Muscle of back (tissue), 11 donors: ENCODE results near the gene AGO3. TPM values are rescaled to one million over a fixed set of nuclear protein-coding genes. Genes with fewer than 3 reads are reported as not detected.
"Not testable (repeated sequence)": the region's sequence is repeated elsewhere in the genome, so short reads cannot be mapped to it uniquely, and the experiment has no call there.

Source experiments
- DNase-seq, 3 donors: peaks; one replicate each; pipeline versions ENCODE4 v3.0.0 to v3.0.0-alpha.2; 2013
- polyA plus RNA-seq, 10 donors: library from polyadenylated mRNA; unstranded; fragments of 120-200 nt; gene quantifications; one replicate each; pipeline ENCODE4 v1.2.1, GENCODE V29; 2013; ENCODE audit not compliant: insufficient read length in 10 of 10

Gene AGO3
- polyA plus RNA-seq, 10 donors: 8.0 to 13.9 (median 10.7) TPM

DNA sequence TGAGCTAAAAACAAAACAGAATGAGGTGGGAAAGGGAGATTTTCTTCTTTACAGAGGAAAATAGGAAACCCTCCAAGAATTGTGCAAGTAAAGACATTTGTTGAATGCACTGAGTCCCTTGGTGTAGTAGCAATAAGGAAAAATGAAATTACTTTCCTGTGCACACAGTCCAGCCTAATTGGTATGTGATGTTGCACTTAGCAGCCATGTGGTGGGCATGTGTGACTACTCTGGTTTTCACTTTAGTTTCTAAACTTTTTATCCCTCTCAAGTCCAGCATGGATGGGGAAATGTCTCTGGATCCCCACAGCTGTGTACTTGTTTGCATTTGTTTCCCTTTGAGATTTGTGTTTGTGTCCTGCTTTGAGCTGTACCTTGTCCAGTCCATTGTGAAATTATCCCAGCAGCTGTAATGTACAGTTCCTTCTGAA lies 7.1 kb upstream of the AGO3 start:
- DNase-seq: peak; percentile 10 to 72 (median 19)

DNA sequence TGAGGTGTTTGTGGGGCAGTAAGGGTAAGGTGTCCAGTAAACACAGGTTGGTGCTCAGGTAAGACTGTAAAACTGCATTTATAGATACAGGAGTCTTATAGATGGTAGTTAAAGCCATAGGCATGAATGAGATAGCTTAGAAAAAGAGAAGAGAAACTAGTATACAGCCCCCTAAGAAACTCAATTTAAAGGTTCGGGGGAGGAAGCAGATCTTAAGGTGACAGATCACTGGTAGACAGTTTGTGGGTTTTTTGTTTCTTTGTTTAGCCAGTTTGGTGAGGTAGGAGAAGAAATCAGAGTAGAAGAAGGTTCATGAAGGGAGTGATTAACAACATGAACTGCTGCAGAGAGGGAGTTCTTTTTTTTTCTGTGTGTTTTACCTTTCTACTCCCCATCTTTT lies 6.1 kb upstream of the AGO3 start:
- no peak for DNase-seq

DNA sequence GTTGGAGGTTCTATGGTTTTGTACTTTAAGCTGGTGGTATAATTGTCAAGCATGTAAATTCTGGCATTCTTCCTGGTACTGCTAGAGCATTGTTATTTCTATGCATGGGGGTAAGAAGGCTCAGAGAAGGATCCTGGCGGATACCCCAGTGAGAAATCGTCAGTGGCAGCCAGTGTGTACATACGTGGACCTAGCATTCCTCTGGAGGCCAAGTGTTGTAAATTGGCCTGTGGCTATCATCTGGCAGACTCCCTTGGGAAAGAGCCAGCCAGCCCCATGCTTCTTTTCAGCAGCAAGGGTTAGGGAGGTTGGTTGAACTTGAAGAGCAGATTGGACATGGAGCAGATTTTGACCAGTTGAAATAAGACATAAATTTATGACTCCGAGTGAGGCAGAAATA lies 5.2 kb upstream of the AGO3 start:
- DNase-seq: no peak

DNA sequence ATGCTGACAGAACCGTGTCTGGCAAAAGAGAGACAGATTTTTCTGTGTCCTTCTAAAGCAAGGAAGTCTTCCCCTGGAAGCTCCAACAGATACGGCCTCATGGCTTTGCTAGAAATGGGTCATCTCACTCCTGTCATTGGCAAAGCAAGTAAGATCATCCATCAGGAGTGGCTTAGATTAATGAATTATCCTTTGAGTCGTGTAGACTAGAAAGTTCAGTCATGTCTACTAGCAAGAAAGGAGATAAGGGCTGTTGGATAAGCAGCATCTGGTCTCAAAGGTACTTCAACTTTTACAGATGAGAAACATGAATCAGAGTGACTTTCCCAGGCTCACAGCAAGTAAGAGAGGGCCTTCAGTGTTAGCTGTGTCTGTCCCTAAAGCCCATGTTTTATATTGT lies 3.4 kb upstream of the AGO3 start:
- no peak for DNase-seq

DNA sequence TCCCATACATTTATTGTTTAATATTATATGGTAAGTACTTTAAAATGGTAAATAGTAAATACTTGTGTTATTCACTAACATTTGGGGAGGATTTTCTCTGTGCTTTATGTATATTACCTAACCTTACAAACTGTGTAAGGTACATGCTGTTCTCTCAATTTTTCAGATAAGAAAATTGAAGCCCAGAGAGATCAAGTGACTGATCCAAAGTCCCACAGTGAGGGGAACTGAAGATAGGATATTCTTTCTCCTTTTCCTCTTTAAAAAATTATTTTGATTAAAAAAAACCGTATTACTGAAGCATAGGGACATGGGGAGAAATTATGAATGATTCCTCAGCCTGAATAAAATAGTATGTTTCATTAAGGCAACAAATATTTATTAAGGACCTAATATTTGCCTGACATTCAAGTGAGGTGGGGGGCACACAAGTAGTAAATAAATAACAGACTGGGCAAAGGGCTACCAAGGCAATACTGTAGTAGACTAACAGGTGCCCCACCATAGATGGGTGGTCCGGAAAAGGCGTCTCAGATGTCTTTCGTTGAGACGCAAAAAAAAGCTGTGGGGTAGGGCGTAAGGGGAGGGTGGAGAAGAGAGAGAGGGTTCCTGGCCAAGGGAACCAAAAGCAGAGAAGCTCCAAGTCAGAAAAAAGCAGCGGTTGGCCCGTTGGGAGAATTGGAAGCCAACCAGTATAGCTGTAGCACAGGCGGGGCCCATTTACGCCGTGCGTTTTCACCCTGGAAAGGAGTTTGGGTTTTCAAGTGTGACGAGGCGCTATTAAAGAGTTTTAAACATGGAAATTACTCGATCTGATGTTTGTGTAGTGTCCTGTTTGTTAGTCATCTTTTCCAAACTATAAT lies 944 bp upstream of the AGO3 start:
- peak; percentile 32 to 86 (median 67) for DNase-seq

DNA sequence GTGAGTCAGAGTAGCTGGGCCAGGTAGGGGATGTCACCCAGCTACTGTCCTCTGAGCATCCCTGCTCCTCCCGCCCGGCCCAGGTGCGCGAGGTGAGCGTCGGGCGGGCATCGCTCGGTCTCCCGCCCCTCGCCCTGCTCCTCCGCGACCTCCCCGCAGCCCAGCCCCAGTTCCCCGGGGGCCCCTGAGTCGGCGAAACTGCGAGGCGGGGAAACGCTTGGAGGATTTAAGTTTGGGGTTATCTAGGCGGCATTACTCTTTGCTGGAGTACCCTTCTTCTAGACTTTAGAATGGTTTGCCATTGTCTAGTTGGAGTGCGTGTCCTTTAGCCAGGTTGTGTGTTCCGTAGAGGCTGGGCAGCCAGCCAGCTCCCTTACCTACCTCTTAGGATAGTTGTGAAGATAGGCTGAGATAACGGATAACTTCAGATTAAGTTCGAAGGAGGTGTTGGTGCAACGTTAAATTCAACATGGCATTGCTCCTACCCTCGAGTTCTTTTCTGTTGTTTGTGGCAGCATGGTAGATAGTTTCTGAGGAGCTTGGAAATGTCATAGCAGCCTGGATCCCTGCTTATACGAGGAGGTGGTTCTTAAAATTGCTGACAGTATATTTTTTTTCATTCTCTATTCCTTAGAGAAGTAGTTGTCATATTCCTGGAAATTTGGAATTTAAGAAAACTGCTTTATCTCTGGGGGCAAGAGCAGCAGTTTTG lies 697 bp downstream of the AGO3 start:
- DNase-seq: peak in 2 of 3 donors; percentile 9 to 34

DNA sequence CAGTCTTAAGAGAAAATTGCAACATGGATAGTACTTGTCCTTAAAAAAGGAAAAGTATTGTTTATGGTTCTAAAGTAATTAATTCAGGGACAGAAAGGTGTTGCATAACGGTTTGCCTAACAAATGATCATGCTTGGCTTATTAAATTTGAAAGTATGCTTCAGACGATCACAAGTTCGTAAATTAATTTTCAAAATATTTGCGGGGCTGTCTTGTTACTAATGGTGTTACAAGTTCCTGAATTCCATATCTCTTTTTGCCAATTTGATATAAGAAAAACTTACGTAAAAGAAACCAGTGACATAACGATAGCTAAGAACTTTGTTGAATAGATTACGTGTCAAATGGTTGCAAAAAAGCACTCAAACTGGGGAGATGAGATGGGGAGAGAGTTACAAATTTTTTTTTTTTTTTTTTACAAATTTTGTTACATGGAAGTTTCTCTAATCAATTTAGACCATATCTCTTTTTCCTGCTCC lies 1.3 kb downstream of the AGO3 start:
- DNase-seq: no peak

DNA sequence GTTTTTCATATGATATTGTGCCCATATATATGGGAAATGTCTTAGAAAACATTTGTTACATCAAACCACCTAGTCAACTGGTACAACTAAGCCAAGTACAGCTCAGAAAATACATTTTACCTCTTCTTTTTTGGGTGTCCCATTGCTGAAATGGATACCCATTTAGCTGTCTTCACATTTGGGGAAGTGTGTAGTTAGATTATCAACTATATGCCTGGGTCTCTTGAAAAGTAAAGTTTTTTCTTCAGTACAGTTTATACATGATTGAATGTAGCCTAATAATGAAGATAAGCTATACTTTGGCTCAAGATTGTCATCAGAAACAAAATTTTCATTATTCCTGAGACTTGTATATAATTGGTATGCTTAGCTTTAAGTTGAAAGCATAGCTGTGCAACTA lies 2.0 kb downstream of the AGO3 start:
- DNase-seq: no peak

DNA sequence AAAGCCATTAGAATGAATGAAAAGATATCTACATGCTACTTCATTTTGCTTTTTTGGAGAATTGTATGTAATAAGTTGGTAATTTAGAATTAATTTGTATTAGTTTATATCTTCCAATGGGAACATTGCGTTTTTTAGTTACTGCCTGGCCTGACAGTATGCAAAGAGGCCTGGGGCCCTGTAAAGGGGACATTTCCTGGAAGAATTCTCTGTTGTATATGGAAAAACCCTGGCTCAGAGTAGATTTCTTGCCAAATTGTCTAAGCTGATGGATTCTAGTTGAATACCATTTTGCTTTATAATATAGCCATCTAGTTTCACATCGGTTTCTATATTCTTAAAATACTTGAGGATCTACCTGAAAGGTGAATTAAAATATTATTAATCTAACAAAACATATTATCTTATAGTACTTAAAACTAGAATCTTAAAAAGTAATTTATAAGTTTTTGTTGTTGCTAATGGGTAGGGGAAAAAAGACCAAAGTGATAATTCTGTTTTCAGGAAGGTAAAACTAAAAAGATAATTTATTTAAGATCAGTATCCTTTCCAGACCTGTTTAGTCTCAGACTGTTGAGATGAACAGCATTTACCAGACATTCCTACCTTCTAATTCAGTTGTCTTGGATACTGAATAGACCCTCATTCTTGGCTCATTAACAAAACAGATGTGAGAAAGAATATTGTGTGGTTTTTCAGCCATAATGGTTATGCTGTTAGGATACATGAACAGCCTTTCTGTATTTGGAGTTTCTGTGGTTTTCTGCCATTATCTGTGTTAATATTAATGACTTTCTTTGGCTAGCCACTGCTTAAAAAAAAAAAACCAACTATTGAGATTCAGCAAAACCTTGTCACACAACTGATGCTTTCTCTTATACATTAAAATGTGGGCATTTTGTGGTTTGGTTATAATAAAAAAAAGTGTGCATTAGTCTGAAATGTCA lies 4.8 kb downstream of the AGO3 start:
- peak; percentile 47 to 88 (median 79) for DNase-seq

DNA sequence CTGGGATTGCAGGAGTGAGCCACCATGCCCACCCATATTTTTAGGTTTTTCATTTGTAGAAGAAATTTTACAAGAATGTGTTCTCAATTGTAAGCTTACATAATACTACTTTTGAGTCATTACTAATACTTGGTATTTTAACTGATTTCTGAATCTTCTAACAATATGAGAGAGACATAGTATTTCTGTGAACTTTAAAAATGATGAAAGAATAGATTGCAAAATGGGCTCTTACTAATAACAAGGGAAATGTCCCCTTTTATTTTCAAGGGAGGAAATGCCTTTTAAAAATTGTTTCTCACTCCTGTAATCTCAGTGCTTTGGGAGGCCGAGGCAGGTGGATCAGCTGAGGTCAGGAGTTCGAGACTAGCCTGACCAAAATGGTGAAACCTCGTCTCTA lies 5.9 kb downstream of the AGO3 start:
- DNase-seq: no peak

DNA sequence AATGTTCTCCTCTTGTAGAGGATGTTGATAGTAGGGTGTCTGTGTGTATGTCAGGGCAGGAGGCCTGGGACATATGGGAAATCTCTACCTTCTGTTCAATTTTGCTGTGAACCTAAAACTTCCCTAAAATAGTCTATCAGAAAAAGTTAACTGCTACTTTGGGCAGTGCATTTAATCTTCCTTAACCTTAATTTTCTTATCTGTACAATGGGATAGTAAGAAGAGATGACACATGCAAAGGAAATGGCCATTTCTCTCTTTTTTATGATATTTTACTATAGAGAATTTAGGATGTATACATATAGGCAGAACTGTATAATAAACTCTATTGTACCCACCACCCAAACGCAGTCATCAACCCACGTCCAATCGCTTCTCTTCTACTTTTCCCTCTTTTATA lies 8.6 kb downstream of the AGO3 start:
- DNase-seq: no peak

DNA sequence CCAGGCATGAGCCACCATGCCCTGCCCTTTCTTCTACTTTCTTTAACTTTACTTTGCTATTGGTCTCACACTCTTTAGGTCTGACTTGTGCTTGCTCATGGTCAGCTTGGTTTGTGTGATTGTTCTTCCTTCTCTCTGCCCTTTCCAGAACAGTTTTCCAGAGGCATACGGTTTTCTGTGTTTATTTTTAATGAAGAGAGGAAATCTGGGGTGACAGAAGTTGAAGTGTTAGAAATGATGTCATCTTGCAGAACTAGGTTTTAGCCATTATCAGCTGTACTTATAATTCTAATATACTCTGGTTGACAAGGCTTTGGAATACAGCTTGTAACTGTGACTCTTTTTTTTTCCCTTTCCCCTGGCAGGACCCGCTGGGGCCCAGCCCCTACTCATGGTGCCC lies 14.4 kb downstream of the AGO3 start:
- DNase-seq: no peak

DNA sequence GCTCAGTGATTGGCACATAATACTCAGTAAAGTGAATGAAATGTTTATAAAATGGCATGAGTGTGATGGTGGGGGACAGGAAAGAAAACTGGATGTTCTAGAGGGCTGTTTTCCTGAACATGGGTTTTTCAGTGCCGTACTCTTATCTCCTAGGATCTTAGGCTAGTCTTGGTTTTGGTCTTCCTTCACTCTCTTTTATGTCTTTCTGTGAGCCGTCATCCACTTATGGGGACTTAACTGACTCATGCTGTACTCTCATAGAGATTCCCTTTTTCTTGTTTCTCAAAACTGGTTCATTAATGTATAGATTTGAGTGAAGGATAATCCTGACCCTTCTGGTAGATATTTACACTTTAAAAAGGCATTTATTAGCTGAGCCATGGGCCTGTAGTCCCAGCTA lies 16.6 kb downstream of the AGO3 start:
- DNase-seq: no peak

DNA sequence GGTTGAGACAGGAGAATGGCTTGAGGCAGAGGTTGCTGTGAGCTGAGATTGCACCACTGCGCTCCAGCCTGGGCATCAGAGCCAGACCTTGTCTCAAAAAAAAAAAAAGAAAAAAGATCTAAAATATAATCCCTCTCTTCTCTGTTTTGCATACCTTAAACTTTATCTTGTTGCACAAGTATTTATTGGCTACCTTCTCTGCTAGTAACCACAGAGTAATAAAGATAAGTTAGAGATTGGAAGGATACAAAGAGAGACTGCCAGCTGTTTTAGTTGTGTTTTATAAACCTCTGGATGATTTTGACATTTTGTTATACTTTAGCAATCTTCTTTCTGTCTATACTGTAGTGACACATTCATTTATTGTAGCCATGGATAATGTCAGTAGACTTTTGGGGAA lies 27.7 kb downstream of the AGO3 start:
- DNase-seq: no peak

DNA sequence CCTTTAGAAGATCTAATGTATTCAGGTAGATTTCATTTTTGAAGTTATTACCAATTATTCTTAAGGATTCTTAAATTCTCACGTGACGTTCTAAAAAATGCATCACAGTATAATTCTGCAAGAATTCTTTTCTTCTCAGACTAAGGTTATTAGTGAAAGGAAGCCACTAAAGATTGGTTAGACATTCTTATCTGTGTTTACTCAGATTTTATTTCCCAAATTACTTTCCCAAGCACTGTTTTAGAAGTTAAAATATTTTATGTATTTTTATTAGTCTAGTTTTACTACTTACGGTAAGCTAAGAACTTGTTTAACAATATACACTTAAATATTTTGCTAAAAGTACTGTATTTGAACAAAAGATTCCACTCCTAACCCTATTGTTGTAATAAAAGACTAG lies 28.4 kb downstream of the AGO3 start:
- no peak for DNase-seq

DNA sequence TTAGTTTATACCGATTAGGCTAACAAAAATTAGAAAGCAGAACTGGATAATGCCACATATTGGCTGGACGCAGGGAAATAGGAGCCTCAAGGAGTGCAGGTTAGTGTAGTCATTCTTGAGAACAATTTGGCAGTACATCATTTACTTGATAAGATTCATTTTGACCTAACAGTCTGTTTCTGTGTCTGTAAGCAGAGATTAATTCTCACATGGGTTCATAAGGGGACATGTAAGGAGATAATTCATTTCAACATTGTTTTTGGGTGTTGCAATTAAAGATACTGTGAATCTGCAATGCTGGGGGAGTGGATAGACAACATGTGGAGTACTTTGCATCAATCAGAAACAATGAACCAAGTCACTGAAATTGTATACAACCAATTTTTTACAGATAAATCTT lies 32.0 kb downstream of the AGO3 start:
- DNase-seq: no peak

DNA sequence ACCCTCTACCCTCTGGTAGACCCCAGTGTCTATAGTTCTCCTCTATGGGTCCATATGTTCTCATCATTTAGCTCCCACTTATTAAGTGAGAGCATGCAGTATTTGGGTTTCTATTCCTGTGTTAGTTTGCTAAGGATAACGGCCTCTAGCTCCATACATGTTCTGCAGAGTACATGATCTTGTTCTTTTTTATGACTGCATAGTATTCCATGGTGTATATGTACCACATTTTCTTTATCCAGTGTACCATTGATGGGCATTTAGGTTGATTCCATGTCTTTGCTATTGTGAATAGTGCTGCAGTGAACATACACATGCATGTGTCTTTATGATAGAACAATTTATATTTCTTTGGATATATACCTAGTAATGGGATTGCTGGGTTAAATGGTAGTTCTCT lies 33.4 kb downstream of the AGO3 start:
- DNase-seq: not testable (repeated sequence)

DNA sequence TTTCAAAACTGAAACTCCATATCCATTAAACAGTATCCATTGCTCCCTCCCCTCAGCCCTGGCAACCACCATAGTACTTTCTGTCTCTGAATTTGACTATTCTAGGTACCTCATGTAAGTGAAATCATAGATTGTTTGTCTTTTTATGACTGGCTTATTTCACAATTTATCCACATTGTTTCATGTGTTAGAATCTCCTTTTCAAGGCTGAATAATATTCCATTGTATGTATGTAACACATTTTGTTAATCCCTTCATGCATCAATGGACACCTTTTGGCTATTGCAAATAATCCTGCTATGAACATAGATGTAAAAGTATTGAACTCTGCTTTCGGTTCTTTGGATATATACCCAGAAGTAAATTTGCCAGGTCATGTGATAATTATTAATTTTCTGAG lies 37.5 kb downstream of the AGO3 start:
- no peak for DNase-seq

DNA sequence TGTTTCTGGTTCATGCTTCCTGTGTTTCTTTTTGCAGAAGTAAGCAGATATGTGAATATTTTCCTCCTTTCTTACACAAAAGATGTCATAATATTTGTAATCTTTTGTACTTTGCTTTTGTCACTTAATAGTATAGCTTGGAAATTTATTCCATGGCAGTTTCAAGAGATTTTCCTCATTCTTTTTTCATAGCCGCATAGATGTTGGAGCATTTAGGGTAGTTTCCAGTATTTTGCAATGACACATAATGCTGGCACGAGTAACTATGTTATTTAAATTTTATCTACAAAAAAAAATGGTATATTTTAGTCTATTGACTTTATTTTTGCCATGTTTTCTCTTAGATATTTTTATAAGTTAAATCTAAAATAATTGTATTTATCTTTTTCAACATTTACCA lies 40.7 kb downstream of the AGO3 start:
- DNase-seq: no peak

DNA sequence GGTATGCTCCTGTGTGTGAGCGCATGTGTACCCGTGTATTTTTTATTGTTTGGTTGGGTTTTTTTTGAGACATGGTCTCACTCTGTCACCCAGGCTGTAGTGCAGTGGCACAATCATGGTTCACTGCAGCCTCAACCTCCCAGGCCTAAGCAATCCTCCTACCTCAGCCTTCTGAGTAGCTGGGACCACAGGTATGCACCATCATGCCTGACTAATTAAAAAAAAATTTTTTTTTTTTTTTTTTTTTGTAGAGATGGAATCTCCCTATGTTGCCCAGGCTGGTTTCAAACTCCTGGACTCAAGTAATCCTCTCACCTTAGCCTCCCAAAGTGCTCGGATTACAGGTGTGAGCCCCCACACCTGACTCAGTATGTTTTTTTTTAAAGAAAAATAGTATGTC lies 41.7 kb downstream of the AGO3 start:
- DNase-seq: not testable (repeated sequence)

DNA sequence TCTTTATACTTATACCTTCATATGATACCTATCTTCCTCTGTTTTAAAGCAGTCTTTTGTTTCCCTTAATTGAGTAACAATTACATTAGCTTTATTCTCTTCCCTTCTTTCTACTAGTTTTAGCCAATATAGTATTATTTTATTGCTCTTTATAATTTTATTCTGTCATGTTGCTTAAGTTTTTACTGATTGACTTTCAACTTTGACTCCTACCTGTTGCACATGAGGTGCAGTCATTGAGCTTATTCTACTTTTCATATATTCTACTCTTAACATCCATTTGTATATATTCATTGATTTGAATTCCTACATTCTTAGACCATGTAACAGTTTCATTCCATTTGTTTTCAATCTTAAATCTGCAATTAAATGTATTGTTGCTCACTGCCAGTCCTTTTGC lies 49.2 kb downstream of the AGO3 start:
- no peak for DNase-seq

DNA sequence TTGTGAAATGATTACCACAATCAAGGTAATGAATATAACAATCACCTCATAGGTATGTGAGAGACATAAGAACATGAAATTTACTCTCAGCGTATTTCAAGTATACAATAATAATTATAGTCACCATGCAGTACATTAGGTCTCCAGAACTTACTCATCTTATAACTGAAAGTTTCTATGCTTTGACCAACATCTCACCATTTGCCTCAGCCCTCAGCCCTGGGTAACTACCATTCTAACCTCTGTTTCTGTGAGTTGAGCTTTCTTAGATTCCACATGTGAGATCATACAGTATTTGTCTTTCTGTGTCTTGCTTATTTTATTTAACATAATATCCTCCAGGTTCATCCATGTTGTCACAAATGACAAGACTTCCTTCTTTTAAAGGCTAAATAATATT lies 57.3 kb downstream of the AGO3 start:
- no peak for DNase-seq
